CD14-positive monocyte (primary cell): ENCODE results near the gene EPG5. TPM values are rescaled to one million over a fixed set of nuclear protein-coding genes. Genes with fewer than 3 reads are reported as not detected.

ENCODE experiments used
- DNase-seq, 3 donors: peaks; one replicate each; pipeline ENCODE4 v3.0.0-alpha.2; 2011 to 2022
- H2AFZ ChIP-seq: 2 replicates; pipeline ENCODE4 v1.6.0; 2012; ENCODE audit warnings: mild to moderate bottlenecking, low read depth, low read length, inconsistent platforms; ENCODE audit not compliant: insufficient read depth, poor library complexity, severe bottlenecking
- H3K27ac ChIP-seq, 2 donors: 1 replicate in 1 of 2; 2 replicates in 1 of 2; pipeline ENCODE4 v1.5.1; 2012 to 2013; ENCODE audit warnings: low read length in 2 of 2, control low read depth in 1 of 2, inconsistent platforms in 1 of 2, low read depth in 1 of 2, mild to moderate bottlenecking in 1 of 2
- H3K27me3 ChIP-seq, 2 donors: one replicate each; pipeline versions ENCODE4 v1.6.0 to v1.6.1; 2011 to 2013; ENCODE audit warnings: low read length in 2 of 2; ENCODE audit not compliant: control insufficient read depth in 2 of 2, insufficient read depth in 2 of 2
- H3K36me3 ChIP-seq, 2 donors: replicated peaks in 1 of 2; 1 replicate in 1 of 2; 2 replicates in 1 of 2; pipeline versions ENCODE4 v1.5.1 to v1.6.1; 2012 to 2013; ENCODE audit warnings: low read length in 2 of 2, control low read depth in 1 of 2, inconsistent platforms in 1 of 2, mild to moderate bottlenecking in 1 of 2; ENCODE audit not compliant: insufficient read depth in 2 of 2, control insufficient read depth in 1 of 2
- H3K4me1 ChIP-seq, 2 donors: 1 replicate in 1 of 2; 2 replicates in 1 of 2; pipeline versions ENCODE4 v1.5.1 to v1.6.1; 2012 to 2013; ENCODE audit warnings: low read length in 2 of 2, control low read depth in 1 of 2, inconsistent platforms in 1 of 2, mild to moderate bottlenecking in 1 of 2, moderate library complexity in 1 of 2; ENCODE audit not compliant: insufficient read depth in 2 of 2, control insufficient read depth in 1 of 2
- H3K4me2 ChIP-seq: replicated peaks from 2 replicates; pipeline ENCODE3; 2012; ENCODE audit warnings: low read length, moderate library complexity, mild to moderate bottlenecking; ENCODE audit not compliant: poor library complexity, severe bottlenecking; ENCODE audit errors: extremely low read depth
- H3K4me3 ChIP-seq, 3 experiments: fragments of 200-600 bp in 1 of 3; sonication (generic) in 1 of 3; replicated peaks in 1 of 3; 1 replicate in 2 of 3; 2 replicates in 1 of 3; pipeline ENCODE4 v1.5.1; 2011 to 2013; ENCODE audit warnings: low read length in 3 of 3, mild to moderate bottlenecking in 3 of 3, control low read depth in 2 of 3, low read depth in 2 of 3, inconsistent platforms in 1 of 3, moderate library complexity in 1 of 3
- H3K79me2 ChIP-seq: 2 replicates; pipeline ENCODE4 v1.6.0; 2012; ENCODE audit warnings: mild to moderate bottlenecking, control low read depth, inconsistent platforms, low read length, moderate library complexity; ENCODE audit not compliant: insufficient read depth
- H3K9ac ChIP-seq: 2 replicates; pipeline ENCODE4 v1.6.0; 2017; ENCODE audit warnings: low read length, mild to moderate bottlenecking; ENCODE audit not compliant: insufficient read depth, poor library complexity, severe bottlenecking
- H3K9me3 ChIP-seq, 2 donors: replicated peaks in 1 of 2; 1 replicate in 1 of 2; 2 replicates in 1 of 2; pipeline versions ENCODE4 v1.5.1 to v1.6.1; 2012 to 2013; ENCODE audit warnings: low read length in 2 of 2, control low read depth in 1 of 2; ENCODE audit not compliant: control insufficient read depth in 1 of 2, insufficient read depth in 1 of 2
- H4K20me1 ChIP-seq: 2 replicates; pipeline ENCODE4 v1.6.0; 2012; ENCODE audit warnings: mild to moderate bottlenecking, low read length, control low read depth, moderate library complexity; ENCODE audit not compliant: insufficient read depth
- H3K27ac Mint-ChIP-seq, 7 donors: one replicate each; pipeline ENCODE4 v1.8.0; 2020; ENCODE audit warnings: mild to moderate bottlenecking in 7 of 7, mixed read lengths in 7 of 7, moderate library complexity in 6 of 7, inconsistent platforms in 2 of 7
- H3K27me3 Mint-ChIP-seq, 3 donors: one replicate each; pipeline ENCODE4 v1.8.0; 2021 to 2022; ENCODE audit warnings: low read depth in 3 of 3, mild to moderate bottlenecking in 3 of 3, mixed read lengths in 3 of 3, moderate library complexity in 3 of 3, inconsistent platforms in 1 of 3
- H3K36me3 Mint-ChIP-seq, 2 donors: one replicate each; pipeline ENCODE4 v1.8.0; 2020; ENCODE audit warnings: mixed read lengths in 2 of 2, inconsistent platforms in 1 of 2, mild to moderate bottlenecking in 1 of 2
- H3K4me1 Mint-ChIP-seq: one replicate; pipeline ENCODE4 v1.8.0; 2020; ENCODE audit warnings: mild to moderate bottlenecking, mixed read lengths
- H3K4me3 Mint-ChIP-seq, 2 donors: one replicate each; pipeline ENCODE4 v1.8.0; 2020; ENCODE audit warnings: mild to moderate bottlenecking in 2 of 2, mixed read lengths in 2 of 2, moderate library complexity in 1 of 2
- H3K9me3 Mint-ChIP-seq, 7 donors: one replicate each; pipeline ENCODE4 v1.8.0; 2020 to 2022; ENCODE audit warnings: mixed read lengths in 7 of 7, mild to moderate bottlenecking in 6 of 7, moderate library complexity in 6 of 7, inconsistent platforms in 2 of 7
- WGBS: methylation state at CpG from one replicate; pipeline ENCODE4 v1.1.5; 2013; ENCODE audit warnings: missing lambda C conversion rate; ENCODE audit not compliant: insufficient coverage; 5-methylcytosine and 5-hydroxymethylcytosine counted together
- intact Hi-C, 2 donors: fragments of 100-400 bp; cut with micrococcal nuclease; formaldehyde crosslinking; loops; one replicate each; pipeline versions ENCODE4 v1.15.0 to v1.15.1; 2023
- polyA plus RNA-seq, 3 donors: library from polyadenylated mRNA; depleted of rRNA in 1 of 3; unstranded in 2 of 3; stranded (reverse) in 1 of 3; fragments of 300-500 nt in 2 of 3; fragments of >200 nt in 1 of 3; fragmentation: Illumina TruSeq in 2 of 3; gene quantifications; 1 replicate in 2 of 3; 2 replicates in 1 of 3; pipeline ENCODE4 v1.2.3, GENCODE V29; 2012 to 2021
- TF ChIP-seq, protein P1 (sequence below): fragments of 200-600 bp; IDR thresholded peaks from one replicate; pipeline ENCODE4 v1.8.0; 2022; ENCODE audit warnings: antibody characterized with exemption, mild to moderate bottlenecking

The EPG5 gene
- polyA plus RNA-seq, 3 donors, result 1.3 to 15.9 (median 1.4) TPM

DNA sequence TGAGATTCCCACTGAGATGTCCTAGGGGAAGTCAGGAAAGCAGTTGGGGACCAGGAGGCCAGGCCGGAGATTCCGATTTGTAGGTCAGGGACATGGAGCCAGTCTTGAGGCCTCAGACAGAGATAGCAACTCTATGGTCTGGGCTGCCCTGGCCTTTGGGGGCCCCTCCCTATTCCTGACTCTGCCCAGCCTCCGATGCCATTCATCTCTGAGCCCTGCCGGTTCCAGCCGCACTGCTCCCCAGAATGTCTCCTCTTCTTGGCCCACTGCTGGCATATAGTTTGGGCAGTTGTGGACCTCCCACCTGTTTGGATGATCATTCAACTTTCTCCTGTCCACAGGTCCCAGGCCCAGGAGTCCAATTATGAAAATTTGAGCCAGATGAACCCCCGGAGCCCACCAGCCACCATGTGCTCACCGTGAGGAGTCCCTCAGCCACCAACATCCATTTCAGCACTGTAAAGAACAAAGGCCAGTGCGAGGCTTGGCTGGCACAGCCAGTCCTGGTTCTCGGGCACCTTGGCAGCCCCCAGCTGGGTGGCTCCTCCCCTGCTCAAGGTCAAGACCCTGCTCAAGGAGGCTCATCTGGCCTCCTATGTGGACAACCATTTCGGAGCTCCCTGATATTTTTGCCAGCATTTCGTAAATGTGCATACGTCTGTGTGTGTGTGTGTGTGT is 125.2 kb downstream of the EPG5 start:
- no peaks in the 10 kb centered on the region for H3K36me3 ChIP-seq
- peaks cover 13 to 22% of the 10 kb centered on the region in 2 donors for H3K27me3 ChIP-seq
- H3K9ac ChIP-seq, result no peak overlapping the region
- no peak overlapping the region for H3K4me2 ChIP-seq
- no peaks in the 10 kb centered on the region for H3K9me3 ChIP-seq
- H4K20me1 ChIP-seq, result no peaks in the 10 kb centered on the region
- Mint-ChIP-seq H3K4me1 (peaks cover 20% of the 10 kb centered on the region), H3K27ac (peak overlapping the region in 3 of 7 donors; percentile 14 to 73 (median 70)), H3K9me3 (peaks cover 0 to 4% (median 0%) of the 10 kb centered on the region in 7 donors), H3K36me3 (peaks cover 7 to 10% of the 10 kb centered on the region in 2 donors), H3K4me3 (no peak overlapping the region), H3K27me3 (peaks cover 15 to 27% (median 24%) of the 10 kb centered on the region in 3 donors)
- no peak overlapping the region for H3K4me3 ChIP-seq
- no peak for DNase-seq
- H2AFZ ChIP-seq, result no peak overlapping the region
- TF ChIP-seq, protein P1, sequence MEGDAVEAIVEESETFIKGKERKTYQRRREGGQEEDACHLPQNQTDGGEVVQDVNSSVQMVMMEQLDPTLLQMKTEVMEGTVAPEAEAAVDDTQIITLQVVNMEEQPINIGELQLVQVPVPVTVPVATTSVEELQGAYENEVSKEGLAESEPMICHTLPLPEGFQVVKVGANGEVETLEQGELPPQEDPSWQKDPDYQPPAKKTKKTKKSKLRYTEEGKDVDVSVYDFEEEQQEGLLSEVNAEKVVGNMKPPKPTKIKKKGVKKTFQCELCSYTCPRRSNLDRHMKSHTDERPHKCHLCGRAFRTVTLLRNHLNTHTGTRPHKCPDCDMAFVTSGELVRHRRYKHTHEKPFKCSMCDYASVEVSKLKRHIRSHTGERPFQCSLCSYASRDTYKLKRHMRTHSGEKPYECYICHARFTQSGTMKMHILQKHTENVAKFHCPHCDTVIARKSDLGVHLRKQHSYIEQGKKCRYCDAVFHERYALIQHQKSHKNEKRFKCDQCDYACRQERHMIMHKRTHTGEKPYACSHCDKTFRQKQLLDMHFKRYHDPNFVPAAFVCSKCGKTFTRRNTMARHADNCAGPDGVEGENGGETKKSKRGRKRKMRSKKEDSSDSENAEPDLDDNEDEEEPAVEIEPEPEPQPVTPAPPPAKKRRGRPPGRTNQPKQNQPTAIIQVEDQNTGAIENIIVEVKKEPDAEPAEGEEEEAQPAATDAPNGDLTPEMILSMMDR, result no peak
- intact Hi-C loops, result no loop called here
- peaks cover 14 to 32% of the 10 kb centered on the region in 2 donors for H3K4me1 ChIP-seq
- no peak overlapping the region for H3K27ac ChIP-seq
- WGBS, result 94% methylated on average over 10 of the region's 12 CpGs
- no peaks in the 10 kb centered on the region for H3K79me2 ChIP-seq

DNA sequence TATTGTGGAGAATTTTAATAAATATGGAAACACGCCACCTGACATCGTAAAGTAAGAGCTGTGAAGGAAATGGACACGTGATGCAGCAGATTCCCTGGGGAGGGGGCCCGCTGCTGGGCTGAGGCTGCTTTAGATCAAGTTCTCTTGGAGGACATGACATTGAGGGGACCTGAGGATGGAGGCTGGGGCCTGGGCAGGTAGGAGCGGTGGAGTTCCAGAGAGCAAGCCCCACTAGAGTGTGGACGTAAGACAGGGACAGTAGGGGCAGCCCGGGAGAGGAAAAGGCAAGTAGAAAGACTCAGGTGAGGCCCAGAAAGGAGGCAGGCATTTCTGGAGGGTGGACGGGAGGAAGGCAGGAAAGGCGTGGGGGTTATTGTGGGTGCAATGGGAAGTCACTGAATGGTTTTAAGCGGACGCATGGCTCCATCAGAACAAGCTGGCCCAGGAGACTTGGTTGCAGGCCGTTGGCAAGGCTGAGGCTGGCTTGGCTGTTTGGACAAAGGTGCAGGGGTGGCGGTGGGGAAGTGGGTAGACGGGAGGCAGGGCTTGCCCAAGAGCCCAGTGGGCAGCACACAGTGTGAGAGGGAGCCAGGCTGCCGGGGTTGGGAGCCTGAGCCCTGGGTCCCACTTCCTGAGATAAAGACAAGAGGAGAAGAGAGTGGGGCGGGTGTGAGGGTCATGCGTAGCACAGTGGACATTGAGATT is 125.9 kb downstream of the EPG5 start:
- Histone ChIP-seq H2AFZ (no peak overlapping the region), H3K79me2 (no peaks in the 10 kb centered on the region), H3K4me1 (peaks cover 18 to 35% of the 10 kb centered on the region in 2 donors), H3K27me3 (peaks cover 13 to 22% of the 10 kb centered on the region in 2 donors), H3K9ac (no peak overlapping the region), H3K27ac (no peak overlapping the region), H3K36me3 (no peaks in the 10 kb centered on the region), H3K4me3 (no peak overlapping the region), H3K4me2 (no peak overlapping the region), H4K20me1 (no peaks in the 10 kb centered on the region), H3K9me3 (no peaks in the 10 kb centered on the region)
- H3K4me1 Mint-ChIP-seq, result peaks cover 27% of the 10 kb centered on the region
- intact Hi-C loops, result no loop called here
- no peak for DNase-seq
- 82% methylated on average over 17 of the region's 17 CpGs for WGBS
- peaks cover 14 to 30% (median 24%) of the 10 kb centered on the region in 3 donors for H3K27me3 Mint-ChIP-seq
- H3K9me3 Mint-ChIP-seq, result peaks cover 0 to 4% (median 0%) of the 10 kb centered on the region in 7 donors
- TF ChIP-seq, protein P1, result no peak
- peak overlapping the region in 1 of 7 donors; percentile 73 for H3K27ac Mint-ChIP-seq
- peaks cover 7 to 10% of the 10 kb centered on the region in 2 donors for H3K36me3 Mint-ChIP-seq
- H3K4me3 Mint-ChIP-seq, result no peak overlapping the region
